A549 (cell line): Measurements from ENCODE around the gene ITGA8.

Source experiments
- CBX8 ChIP-seq: fragments of 200-600 bp; sonication (generic); IDR thresholded peaks from 2 replicates; pipeline ENCODE4 v1.6.1; 2016
- CEBPB ChIP-seq, 2 experiments: fragments of >200 bp in 1 of 2; sonication (Bioruptor Twin) in 1 of 2; formaldehyde crosslinking in 1 of 2; IDR thresholded peaks; 2 replicates each; pipeline ENCODE4 v1.6.1; 2012 to 2016
- CTCF ChIP-seq: fragments of >200 bp; sonication (Bioruptor Twin); formaldehyde crosslinking; IDR thresholded peaks from 3 replicates; pipeline ENCODE4 v1.5.1; 2016
- ESRRA ChIP-seq: fragments of 150-350 bp; IDR thresholded peaks from 2 replicates; pipeline ENCODE4 v1.6.1; 2014; ENCODE audit warnings: mild to moderate bottlenecking, low read length, borderline replicate concordance
- MAX ChIP-seq: IDR thresholded peaks from 2 replicates; pipeline ENCODE4 v1.6.1; 2012
- POLR2A ChIP-seq: IDR thresholded peaks from 2 replicates; pipeline ENCODE4 v1.6.1; 2012; ENCODE audit warnings: mild to moderate bottlenecking, low read length
- RAD21 ChIP-seq, 2 experiments: fragments of >200 bp in 1 of 2; sonication (Bioruptor Twin) in 1 of 2; formaldehyde crosslinking in 1 of 2; IDR thresholded peaks in 1 of 2; conservative IDR thresholded peaks in 1 of 2; 2 replicates in 1 of 2; 3 replicates in 1 of 2; pipeline ENCODE4 v1.6.1; 2012 to 2018; ENCODE audit warnings: inconsistent platforms in 1 of 2

GRCh38 chr10:15464381-15464780, 255.3 kb downstream of the ITGA8 start:
- TF ChIP-seq CBX8 (no peak), RAD21 (conservative IDR thresholded peaks at IDR 0.05 in 1 of 2, IDR thresholded peaks at IDR 0.05 in 1 of 2) (no peak), CEBPB (IDR thresholded peaks at IDR 0.05) (no peak), MAX (no peak), CTCF (no peak), POLR2A (no peak), ESRRA (no peak)
